Choroid plexus epithelial cell (primary cell): ENCODE results near the gene NOX5.

Source experiments
- DNase-seq: peaks from one replicate; pipeline ENCODE4 v3.0.0-alpha.2; 2010; ENCODE audit warnings: low read depth
- H3K4me3 ChIP-seq: 2 replicates; pipeline ENCODE4 v1.5.1; 2011; ENCODE audit warnings: low read depth, mild to moderate bottlenecking, control low read depth, low read length, moderate library complexity
- TF ChIP-seq, protein P1 (sequence below): conservative IDR thresholded peaks from 2 replicates; pipeline ENCODE4 v1.5.1; 2011; ENCODE audit warnings: low read depth, mild to moderate bottlenecking, control low read depth, inconsistent platforms, low read length, moderate library complexity

NOX5 gene

GRCh38 chr15:69084404-69085030, 70.0 kb downstream of the NOX5 start:
- DNase-seq: no peak
- TF ChIP-seq, protein P1, sequence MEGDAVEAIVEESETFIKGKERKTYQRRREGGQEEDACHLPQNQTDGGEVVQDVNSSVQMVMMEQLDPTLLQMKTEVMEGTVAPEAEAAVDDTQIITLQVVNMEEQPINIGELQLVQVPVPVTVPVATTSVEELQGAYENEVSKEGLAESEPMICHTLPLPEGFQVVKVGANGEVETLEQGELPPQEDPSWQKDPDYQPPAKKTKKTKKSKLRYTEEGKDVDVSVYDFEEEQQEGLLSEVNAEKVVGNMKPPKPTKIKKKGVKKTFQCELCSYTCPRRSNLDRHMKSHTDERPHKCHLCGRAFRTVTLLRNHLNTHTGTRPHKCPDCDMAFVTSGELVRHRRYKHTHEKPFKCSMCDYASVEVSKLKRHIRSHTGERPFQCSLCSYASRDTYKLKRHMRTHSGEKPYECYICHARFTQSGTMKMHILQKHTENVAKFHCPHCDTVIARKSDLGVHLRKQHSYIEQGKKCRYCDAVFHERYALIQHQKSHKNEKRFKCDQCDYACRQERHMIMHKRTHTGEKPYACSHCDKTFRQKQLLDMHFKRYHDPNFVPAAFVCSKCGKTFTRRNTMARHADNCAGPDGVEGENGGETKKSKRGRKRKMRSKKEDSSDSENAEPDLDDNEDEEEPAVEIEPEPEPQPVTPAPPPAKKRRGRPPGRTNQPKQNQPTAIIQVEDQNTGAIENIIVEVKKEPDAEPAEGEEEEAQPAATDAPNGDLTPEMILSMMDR: no peak
- no peak overlapping the region for H3K4me3 ChIP-seq

DNA sequence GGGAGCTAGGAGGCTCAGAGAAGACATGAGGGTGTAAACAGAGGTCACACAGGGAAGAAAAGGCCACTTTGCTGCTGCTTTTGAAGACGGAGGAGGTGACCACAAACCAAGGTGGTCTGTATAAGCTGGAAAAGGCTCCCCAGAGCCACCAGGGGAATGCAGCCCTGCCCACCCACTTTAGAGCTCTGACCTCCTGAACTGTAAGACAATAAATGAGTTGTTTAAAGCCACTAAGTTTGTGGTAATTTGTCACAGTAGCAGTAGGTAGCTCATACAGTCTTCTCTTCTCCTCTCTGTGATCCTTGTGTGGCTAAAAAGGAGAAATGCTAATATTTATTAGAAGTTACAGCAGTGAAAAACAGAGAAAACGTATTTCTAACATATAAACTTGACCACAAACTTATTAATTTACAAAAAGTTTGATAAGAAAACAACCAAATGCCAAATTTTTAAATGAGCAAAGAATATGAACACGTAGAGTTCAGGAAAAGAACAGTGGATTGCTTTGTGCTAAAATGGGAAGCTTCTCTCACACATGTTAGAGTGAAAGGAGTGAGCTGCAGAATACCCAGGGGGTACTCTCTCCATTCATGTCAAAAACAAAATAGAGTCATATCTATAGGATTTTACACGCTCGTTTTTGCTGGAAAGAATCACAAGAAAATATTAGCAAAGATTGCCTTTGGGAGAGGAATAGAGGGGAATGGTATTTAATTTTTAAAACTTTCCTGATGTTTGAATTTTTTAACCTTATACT, 71.0 kb downstream of the NOX5 start:
- no peak overlapping the region for H3K4me3 ChIP-seq
- TF ChIP-seq, protein P1: no peak
- no peak for DNase-seq

DNA sequence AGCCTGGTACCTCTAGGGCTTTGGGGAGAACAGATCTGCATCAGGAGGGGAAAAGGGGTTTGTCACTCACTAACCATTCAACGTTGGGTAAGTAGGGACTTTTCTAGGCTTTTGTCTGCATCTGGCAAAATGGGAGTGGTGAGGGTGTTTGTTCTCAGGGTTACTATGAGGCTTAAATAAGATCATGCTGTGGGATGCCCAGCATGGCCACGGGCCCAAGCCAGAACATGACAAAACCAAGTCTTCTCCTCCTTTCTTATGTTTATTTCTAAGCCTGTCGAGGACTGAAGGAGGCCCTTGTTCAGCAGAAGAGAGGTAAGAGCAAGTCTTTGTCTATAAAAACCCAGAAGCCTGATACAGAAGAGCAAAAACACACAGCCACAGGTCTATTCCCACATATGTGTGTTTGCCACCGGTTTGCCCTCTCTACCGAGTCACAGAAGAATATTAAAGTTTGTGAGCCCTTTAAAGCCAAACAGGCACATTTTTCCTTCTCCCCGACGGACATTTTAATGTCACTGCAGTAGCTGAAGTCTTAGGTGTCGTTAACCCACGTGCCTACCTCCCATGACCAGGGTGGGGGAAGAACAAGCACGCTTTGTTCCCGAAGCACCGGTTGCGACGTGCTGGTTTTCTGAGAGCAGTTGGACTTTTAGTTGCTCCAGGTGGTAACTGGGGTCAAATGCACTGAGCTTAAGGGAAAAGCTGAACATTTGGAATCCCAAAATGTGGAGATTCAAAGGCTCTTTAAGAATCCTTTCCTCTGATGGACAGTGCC, 72.1 kb downstream of the NOX5 start:
- TF ChIP-seq, protein P1: no peak
- H3K4me3 ChIP-seq: no peak overlapping the region
- DNase-seq: no peak

DNA sequence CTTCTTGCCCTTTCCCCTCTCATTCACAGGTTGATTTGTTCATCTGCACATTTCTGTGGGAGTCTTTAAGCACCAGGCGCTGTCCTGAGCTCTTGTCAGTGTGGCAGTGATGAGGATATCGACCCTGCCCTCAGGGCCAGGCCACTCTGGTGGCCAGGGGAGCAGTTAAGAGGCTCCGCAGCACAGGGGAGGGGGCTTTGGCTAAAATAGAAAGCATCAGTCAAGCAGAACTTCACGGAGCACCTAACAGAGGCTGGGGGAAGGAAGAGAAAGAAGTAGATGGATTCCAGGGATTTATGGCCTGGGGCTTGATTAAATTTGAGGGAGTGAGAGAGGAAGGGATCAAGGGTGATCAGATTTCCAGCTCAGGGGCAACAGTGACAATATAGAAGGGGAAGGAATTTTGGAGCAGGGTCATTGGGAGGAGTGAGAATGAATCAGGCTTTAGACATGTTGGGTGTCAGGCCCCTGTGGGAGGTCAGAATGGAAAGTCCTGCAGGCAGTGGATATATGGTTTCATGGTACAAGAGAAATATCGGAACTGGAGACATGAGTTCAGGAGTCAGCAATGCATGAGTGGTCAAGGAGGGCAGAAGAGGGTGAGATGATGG, 73.0 kb downstream of the NOX5 start:
- no peak for DNase-seq
- TF ChIP-seq, protein P1: no peak
- no peak overlapping the region for H3K4me3 ChIP-seq

DNA sequence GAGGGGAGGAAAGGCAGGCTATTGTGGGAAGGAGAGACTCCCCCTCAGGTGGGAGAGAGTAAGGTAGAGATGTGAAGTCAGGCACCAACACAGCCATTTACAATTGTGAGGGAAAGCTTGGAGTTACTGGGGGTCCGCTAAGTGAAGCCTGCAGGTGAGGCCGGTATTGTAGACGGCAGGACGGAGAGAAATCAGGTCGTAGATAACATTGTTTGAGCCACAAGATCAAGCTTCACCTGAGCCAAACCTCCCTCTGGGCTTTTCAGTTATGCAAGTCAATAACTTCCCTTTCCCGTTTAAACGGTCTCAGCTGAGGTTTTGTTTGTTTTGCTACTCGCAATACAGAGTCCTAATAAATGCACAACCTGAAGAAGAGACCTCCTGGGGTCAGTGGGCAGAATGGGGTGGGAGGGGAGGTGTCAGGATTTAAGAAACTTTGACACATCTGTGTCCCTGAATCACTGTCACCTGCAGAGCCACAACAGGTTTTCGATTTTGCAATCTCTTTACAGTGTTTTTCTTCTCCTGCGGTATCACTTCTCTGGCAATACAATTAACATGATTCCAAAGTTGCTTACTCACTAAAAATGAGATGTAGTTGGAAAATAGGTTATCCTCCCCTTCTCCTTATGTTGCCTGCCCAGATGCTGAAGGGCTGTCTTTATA, 73.9 kb downstream of the NOX5 start:
- TF ChIP-seq, protein P1: no peak
- DNase-seq: no peak
- H3K4me3 ChIP-seq: no peak overlapping the region

- H3K4me3 ChIP-seq: no peak overlapping the region
- TF ChIP-seq, protein P1: no peak
- DNase-seq: no peak
Measured at GRCh38 chr15:69089258-69089657, 74.8 kb downstream of the NOX5 start.
